NCI-H128 (cell line): ENCODE measurements around the gene RBFA.

Source experiments
- DNase-seq: peaks from one replicate; lab custom pipeline; 2025; ENCODE audit not compliant: unreplicated experiment; lab: John Stamatoyannopoulos, UW

Gene RBFA

GRCh38 chr18:80070825-80071224, 36.6 kb downstream of the RBFA start:
- no peak for DNase-seq

- DNase-seq = no peak
These were observed 39.9 kb downstream of the RBFA start for GRCh38 chr18:80074183-80074582.

GRCh38 chr18:80074697-80075096, 40.5 kb downstream of the RBFA start:
- no peak for DNase-seq

DNA sequence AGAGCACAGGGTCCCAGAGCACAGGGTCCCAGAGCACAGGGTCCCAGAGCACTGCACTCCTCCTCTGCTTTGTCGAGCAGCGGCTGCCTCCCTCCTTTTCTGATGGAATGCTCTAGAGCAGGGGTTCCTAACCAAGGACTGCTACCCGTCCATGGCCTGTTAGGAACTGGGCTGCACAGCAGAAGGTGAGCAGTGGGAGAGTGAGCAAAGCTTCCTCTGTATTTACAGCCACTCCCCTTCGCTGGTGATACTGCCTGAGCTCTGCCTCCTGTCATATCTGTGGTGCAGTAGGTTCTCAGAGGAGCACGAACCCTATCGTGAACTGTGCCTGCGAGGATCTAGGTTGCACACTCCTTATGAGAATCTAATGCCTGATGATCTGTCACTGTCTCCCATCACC, 41.7 kb downstream of the RBFA start:
- no peak for DNase-seq

DNA sequence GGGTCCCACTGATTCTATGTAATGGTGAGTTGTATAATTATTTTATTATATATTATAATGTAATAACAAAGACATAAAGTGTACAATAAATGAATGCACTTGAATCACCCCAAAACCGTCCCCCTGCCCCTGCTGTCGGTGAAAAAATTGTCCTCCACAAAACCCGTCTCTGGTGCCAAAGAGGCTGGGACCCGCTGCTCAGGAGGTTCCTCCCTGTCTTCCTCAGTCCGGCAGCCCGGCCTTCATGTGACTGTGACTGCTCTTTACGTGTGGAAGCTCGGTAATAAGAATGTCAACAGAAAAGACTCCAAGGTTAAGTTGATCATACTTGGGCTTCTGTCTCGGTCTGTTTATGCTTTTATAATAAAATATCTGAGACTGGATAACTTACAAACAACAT, 42.1 kb downstream of the RBFA start:
- no peak for DNase-seq

GRCh38 chr18:80077873-80078272, 43.6 kb downstream of the RBFA start:
- no peak for DNase-seq
